ENCODE data around the gene CUZD1. TPM values are rescaled to one million over a fixed set of nuclear protein-coding genes. Genes with fewer than 3 reads are reported as not detected.
"Not testable (repeated sequence)": the region's sequence is repeated elsewhere in the genome, so short reads cannot be mapped to it uniquely, and the experiment has no call there.

CUZD1 gene
- 0.94 TPM for total RNA-seq

- DNase-seq (ENCODE audit: low spot score): no peak
These were observed at the start of gene CUZD1 for GRCh38 chr10:122845783-122846332. Gene CUZD1, minus strand, starts transcription at chr10:122845857. Its CDS starts 14 bp downstream, at chr10:122845843.

- no peak for DNase-seq (ENCODE audit: low spot score)
These were observed 48.7 kb upstream of the CUZD1 start for GRCh38 chr10:122894261-122894944.

GRCh38 chr10:122884166-122884565, 38.5 kb upstream of the CUZD1 start:
- DNase-seq (ENCODE audit: low spot score): no peak

- DNase-seq (ENCODE audit: low spot score): no peak
These were observed 37.1 kb upstream of the CUZD1 start for GRCh38 chr10:122882766-122883165.

- peak; percentile 93 for DNase-seq (ENCODE audit: low spot score)
These were observed 33.9 kb upstream of the CUZD1 start, which contains the start of gene FAM24B for GRCh38 chr10:122879339-122880273. Gene FAM24B, minus strand, starts transcription at chr10:122879581. Its CDS starts 29,066 bp downstream, at chr10:122850515.

GRCh38 chr10:122878799-122879338, 33.2 kb upstream of the CUZD1 start:
- DNase-seq (ENCODE audit: low spot score): no peak

GRCh38 chr10:122877264-122877663, 31.6 kb upstream of the CUZD1 start:
- no peak for DNase-seq (ENCODE audit: low spot score)

GRCh38 chr10:122876467-122876855, 30.8 kb upstream of the CUZD1 start:
- no peak for DNase-seq (ENCODE audit: low spot score)

- no peak for DNase-seq (ENCODE audit: low spot score)
These were observed 30.3 kb upstream of the CUZD1 start for GRCh38 chr10:122875843-122876466.

GRCh38 chr10:122871947-122872346, 26.3 kb upstream of the CUZD1 start:
- DNase-seq (ENCODE audit: low spot score): not testable (repeated sequence)

GRCh38 chr10:122868768-122869167, 23.1 kb upstream of the CUZD1 start:
- not testable (repeated sequence) for DNase-seq (ENCODE audit: low spot score)

- not testable (repeated sequence) for DNase-seq (ENCODE audit: low spot score)
These were observed 21.3 kb upstream of the CUZD1 start for GRCh38 chr10:122866757-122867482.

GRCh38 chr10:122864901-122865300, 19.2 kb upstream of the CUZD1 start:
- no peak for DNase-seq (ENCODE audit: low spot score)

- no peak for DNase-seq (ENCODE audit: low spot score)
These were observed 18.5 kb upstream of the CUZD1 start for GRCh38 chr10:122864194-122864592.

GRCh38 chr10:122863216-122864193, 17.8 kb upstream of the CUZD1 start:
- no peak for DNase-seq (ENCODE audit: low spot score)

GRCh38 chr10:122861711-122862161, 16.1 kb upstream of the CUZD1 start:
- DNase-seq (ENCODE audit: low spot score): no peak

- no peak for DNase-seq (ENCODE audit: low spot score)
These were observed 13.9 kb upstream of the CUZD1 start for GRCh38 chr10:122859527-122859926.

GRCh38 chr10:122858042-122858441, 12.4 kb upstream of the CUZD1 start:
- not testable (repeated sequence) for DNase-seq (ENCODE audit: low spot score)

GRCh38 chr10:122856902-122857301, 11.2 kb upstream of the CUZD1 start:
- no peak for DNase-seq (ENCODE audit: low spot score)

GRCh38 chr10:122855745-122856144, 10.1 kb upstream of the CUZD1 start:
- no peak for DNase-seq (ENCODE audit: low spot score)
